Gastroesophageal sphincter (tissue), 4 donors: ENCODE measurements around the gene MRPL58. TPM values are rescaled to one million over a fixed set of nuclear protein-coding genes. Genes with fewer than 3 reads are reported as not detected.

Experiments used
- ATAC-seq: fragments of 150-250 bp; one replicate; pipeline ENCODE4 v1.9.1; 2016; ENCODE audit warnings: mild to moderate bottlenecking, moderate library complexity
- H3K27ac ChIP-seq, 4 donors: fragments of 200-600 bp; sonication (generic) in 3 of 4; 1 replicate in 3 of 4; 2 replicates in 1 of 4; pipeline ENCODE4 v1.5.1; 2016 to 2019
- H3K27me3 ChIP-seq: fragments of 200-600 bp; sonication (generic); one replicate; pipeline ENCODE4 v1.5.1; 2019
- H3K36me3 ChIP-seq, 2 donors: fragments of 200-600 bp; sonication (generic); one replicate each; pipeline ENCODE4 v1.5.1; 2019; ENCODE audit warnings: control low read depth in 1 of 2
- H3K4me1 ChIP-seq, 3 donors: fragments of 200-600 bp; sonication (generic); 1 replicate in 2 of 3; 2 replicates in 1 of 3; pipeline ENCODE4 v1.5.1; 2016 to 2019; ENCODE audit warnings: control low read depth in 2 of 3
- H3K4me3 ChIP-seq, 2 donors: fragments of 200-600 bp; sonication (generic); one replicate each; pipeline ENCODE4 v1.5.1; 2019; ENCODE audit warnings: mild to moderate bottlenecking in 1 of 2, moderate library complexity in 1 of 2
- H3K9me3 ChIP-seq, 3 donors: fragments of 200-600 bp; sonication (generic); one replicate each; pipeline ENCODE4 v1.5.1; 2017 to 2019; ENCODE audit warnings: control low read depth in 2 of 3
- EP300 ChIP-seq: sonication (generic); formaldehyde crosslinking; IDR thresholded peaks from one replicate; pipeline ENCODE4 v1.6.1; 2017; ENCODE audit warnings: antibody characterized with exemption, mild to moderate bottlenecking
- POLR2A ChIP-seq, 2 donors: fragments of 450-650 bp; IDR thresholded peaks; one replicate each; pipeline ENCODE4 v1.6.1; 2017; ENCODE audit warnings: antibody characterized with exemption in 2 of 2, mild to moderate bottlenecking in 2 of 2, moderate library complexity in 1 of 2
- POLR2AphosphoS5 ChIP-seq: sonication (generic); formaldehyde crosslinking; IDR thresholded peaks from one replicate; pipeline ENCODE4 v1.6.1; 2017; ENCODE audit warnings: antibody characterized with exemption
- WGBS, 2 donors: methylation state at CpG; one replicate each; pipeline ENCODE4 v1.1.5; 2018; ENCODE audit warnings: low coverage in 1 of 2; 5-methylcytosine and 5-hydroxymethylcytosine counted together
- total RNA-seq, 4 donors: library from RNA; depleted of rRNA; stranded (reverse); fragments of >200 nt; gene quantifications; one replicate each; pipeline ENCODE4 v1.1.0, GENCODE V29; 2016
- TF ChIP-seq, protein P1 (sequence below), 4 experiments: fragments of 200-600 bp in 2 of 4; fragments of 450-650 bp in 2 of 4; sonication (generic) in 1 of 4; IDR thresholded peaks; one replicate each; pipeline ENCODE4 v1.5.1; 2017 to 2019; ENCODE audit warnings: antibody characterized with exemption in 4 of 4, mild to moderate bottlenecking in 2 of 4, moderate library complexity in 2 of 4

The MRPL58 gene
- total RNA-seq, 4 donors from 2014 or later = 36.6 to 112 (median 50.5) TPM

DNA sequence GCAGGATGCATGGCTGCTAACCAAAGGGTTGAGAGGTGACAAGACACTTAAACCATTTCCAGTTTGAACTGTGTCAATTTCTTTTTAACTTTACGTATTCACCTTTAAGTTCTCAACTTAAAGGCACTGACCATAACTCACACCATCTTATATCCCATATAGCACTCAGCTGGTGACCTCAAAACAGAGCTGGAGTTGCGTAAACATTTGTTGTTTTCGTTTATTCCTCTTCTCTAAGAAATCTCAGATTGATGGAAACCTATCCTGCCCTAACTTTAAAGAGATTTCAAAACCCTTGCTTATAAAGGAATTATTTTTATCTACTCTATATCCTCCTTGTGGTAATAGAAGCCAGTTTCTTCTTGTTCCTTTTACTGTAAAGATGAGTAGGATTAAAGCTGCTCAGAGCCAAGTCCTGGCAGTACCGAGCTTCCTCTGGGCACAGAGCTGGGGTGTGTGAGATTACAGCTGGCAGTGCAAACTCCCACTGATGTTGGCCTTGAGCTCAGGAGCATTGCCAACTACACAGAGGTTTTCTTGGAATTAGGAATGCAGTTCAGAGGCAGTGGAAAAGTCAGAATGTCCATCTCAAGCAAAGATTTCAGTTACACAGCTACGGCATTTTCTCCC is 35.9 kb downstream of the MRPL58 start:
- H3K27ac ChIP-seq = peak overlapping the region; percentile 90 to 100 (median 98)
- WGBS, 2 donors = 14 to 15% methylated on average over 5 of the region's 5 CpGs
- ATAC-seq = no peak

DNA sequence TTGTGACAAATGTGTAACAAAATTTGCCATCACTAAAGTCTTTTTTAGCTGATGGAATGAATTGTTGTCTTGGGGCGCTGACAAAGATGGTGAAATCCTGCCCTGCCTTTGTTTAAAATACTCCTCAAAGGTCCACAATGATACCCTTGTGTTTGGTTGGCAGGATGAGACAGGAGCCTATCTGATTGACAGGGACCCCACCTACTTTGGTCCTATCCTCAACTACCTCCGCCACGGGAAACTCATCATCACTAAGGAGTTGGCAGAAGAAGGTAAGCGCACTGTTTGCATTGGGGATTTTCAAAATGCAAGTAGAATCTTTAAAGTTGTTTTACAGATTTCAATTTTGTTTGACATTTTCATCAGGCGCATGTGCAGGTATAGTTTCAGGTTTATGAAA is 36.6 kb downstream of the MRPL58 start:
- Histone ChIP-seq H3K27ac (peak overlapping the region in 3 of 4 donors; percentile 90 to 100 (median 99)), H3K9me3 (no peaks in the 10 kb centered on the region), H3K27me3 (no peaks in the 10 kb centered on the region), H3K36me3 (peaks cover 0 to 49% of the 10 kb centered on the region in 2 donors), H3K4me3 (no peak overlapping the region), H3K4me1 (peaks cover 0 to 43% (median 21%) of the 10 kb centered on the region in 3 donors)
- WGBS, 2 donors = 73% methylated on average over 5 of the region's 5 CpGs
- TF ChIP-seq EP300 (no peak), POLR2A (IDR thresholded peaks at IDR 0.05) (no peak), POLR2AphosphoS5 (no peak)
- TF ChIP-seq, protein P1, sequence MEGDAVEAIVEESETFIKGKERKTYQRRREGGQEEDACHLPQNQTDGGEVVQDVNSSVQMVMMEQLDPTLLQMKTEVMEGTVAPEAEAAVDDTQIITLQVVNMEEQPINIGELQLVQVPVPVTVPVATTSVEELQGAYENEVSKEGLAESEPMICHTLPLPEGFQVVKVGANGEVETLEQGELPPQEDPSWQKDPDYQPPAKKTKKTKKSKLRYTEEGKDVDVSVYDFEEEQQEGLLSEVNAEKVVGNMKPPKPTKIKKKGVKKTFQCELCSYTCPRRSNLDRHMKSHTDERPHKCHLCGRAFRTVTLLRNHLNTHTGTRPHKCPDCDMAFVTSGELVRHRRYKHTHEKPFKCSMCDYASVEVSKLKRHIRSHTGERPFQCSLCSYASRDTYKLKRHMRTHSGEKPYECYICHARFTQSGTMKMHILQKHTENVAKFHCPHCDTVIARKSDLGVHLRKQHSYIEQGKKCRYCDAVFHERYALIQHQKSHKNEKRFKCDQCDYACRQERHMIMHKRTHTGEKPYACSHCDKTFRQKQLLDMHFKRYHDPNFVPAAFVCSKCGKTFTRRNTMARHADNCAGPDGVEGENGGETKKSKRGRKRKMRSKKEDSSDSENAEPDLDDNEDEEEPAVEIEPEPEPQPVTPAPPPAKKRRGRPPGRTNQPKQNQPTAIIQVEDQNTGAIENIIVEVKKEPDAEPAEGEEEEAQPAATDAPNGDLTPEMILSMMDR (IDR thresholded peaks at IDR 0.05) = no peak
- no peak for ATAC-seq

More for the DNA sequence above, 35.9 kb downstream of the MRPL58 start:
- peak overlapping the region; percentile 61 to 92 for H3K4me3 ChIP-seq
- H3K9me3 ChIP-seq = no peaks in the 10 kb centered on the region
- H3K36me3 ChIP-seq = peaks cover 0 to 42% of the 10 kb centered on the region in 2 donors
- peaks cover 0 to 43% (median 21%) of the 10 kb centered on the region in 3 donors for H3K4me1 ChIP-seq
- TF ChIP-seq POLR2AphosphoS5 (peak; percentile 71), POLR2A (IDR thresholded peaks at IDR 0.05) (no peak)
- no peaks in the 10 kb centered on the region for H3K27me3 ChIP-seq

DNA sequence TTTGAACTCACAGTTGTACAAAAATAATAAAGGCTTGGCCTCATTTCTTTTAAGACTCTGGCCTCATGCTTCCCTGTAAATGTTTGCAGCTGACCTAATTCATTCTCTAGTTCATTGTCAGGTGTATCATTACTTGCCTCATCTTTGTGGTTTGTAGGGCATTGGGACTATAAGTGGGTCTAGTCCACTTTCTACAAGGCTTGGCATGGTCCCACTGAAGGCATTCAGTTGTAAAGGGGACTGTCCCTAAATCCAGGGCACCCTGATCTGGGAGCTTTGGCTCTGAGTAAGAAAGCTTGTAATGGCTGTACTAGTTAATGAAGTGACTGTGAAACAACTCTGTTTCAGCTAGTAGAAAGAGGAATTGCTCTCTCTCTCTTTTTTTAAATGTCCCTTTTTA is 37.2 kb downstream of the MRPL58 start:
- TF ChIP-seq POLR2AphosphoS5 (no peak), EP300 (no peak), POLR2A (IDR thresholded peaks at IDR 0.05) (no peak)
- TF ChIP-seq, protein P1 (IDR thresholded peaks at IDR 0.05) = no peak
- H3K4me1 ChIP-seq = peaks cover 0 to 40% (median 21%) of the 10 kb centered on the region in 3 donors
- H3K4me3 ChIP-seq = no peak overlapping the region
- H3K27ac ChIP-seq = no peak overlapping the region
- H3K9me3 ChIP-seq = no peaks in the 10 kb centered on the region
- ATAC-seq = no peak
- peaks cover 0 to 56% of the 10 kb centered on the region in 2 donors for H3K36me3 ChIP-seq
- H3K27me3 ChIP-seq = no peaks in the 10 kb centered on the region

DNA sequence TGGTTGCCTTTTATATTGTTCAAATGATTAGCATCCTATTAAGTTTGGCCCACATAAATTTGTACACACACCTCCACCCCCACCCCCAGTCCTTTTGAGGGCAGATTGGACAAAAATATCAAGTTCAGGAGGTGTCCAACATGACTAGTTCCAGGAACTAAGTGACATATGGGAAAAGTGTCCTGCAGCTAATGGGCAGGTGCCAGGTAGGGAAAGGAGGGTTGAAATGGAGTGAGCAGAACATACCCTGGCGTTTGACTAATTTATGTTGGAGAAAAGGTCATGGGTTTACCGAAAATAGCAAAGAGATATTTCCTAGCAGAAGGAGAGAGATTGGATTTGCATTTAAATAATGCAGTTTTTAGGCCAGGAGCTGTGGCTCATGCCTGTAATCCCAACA is 39.5 kb downstream of the MRPL58 start:
- Histone ChIP-seq H3K27ac (no peak overlapping the region), H3K4me1 (peaks cover 0 to 24% (median 15%) of the 10 kb centered on the region in 3 donors), H3K9me3 (no peaks in the 10 kb centered on the region), H3K4me3 (no peak overlapping the region), H3K36me3 (peaks cover 0 to 78% of the 10 kb centered on the region in 2 donors), H3K27me3 (no peaks in the 10 kb centered on the region)
- ATAC-seq = no peak
- WGBS, 2 donors = 50 to 62% methylated on average over 2 of the region's 2 CpGs
- TF ChIP-seq POLR2AphosphoS5 = no peak
- no peak for TF ChIP-seq POLR2A (IDR thresholded peaks at IDR 0.05)
- no peak for TF ChIP-seq EP300
- TF ChIP-seq, protein P1 (IDR thresholded peaks at IDR 0.05) = no peak

DNA sequence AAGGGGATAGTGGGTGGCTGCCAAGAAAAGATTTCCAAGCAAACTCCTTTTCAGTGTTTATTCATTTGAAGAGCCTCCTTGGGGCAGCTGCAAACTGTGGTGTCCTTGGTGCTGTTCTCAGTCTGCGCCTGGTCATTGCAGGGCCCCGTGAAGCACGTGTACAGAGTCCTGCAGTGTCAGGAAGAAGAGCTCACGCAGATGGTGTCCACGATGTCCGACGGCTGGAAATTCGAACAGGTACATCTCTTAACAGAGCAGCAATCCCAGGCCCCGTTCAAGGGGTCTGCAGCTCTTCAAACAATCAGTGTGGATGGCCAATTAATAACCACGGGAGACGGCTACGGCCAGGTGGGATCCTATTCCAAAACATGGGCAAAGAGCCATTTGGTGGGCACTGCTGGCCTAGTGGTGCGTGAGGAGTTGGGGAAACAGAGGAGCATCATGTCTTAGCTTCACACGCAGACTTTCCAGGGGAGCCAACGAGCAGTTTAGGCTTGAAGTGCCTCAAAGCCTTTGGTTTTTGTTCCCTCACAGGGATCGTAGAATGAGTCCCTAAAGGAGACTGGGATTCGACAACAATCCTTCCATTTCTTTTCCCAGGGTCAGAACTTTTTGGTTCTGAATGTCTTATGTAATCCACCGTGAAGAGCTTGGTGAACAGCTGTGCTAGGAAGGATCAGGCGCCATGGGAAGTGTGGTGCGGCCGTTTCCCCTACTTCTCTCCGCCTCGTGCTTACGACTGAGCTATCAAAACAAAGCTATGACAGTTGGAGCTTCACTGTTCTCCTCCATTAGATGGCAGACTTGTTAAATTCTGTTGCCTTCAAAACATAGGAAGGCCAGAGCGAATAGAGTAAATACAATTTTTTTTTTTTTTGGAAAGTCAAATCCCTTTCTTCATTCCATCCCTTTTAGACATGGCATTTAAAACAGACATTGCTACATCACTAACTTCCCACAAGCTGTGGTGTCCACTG is 47.2 kb downstream of the MRPL58 start:
- Histone ChIP-seq H3K27ac (peak overlapping the region in 3 of 4 donors; percentile 75 to 81 (median 78)), H3K27me3 (no peaks in the 10 kb centered on the region), H3K36me3 (peaks cover 0 to 77% of the 10 kb centered on the region in 2 donors), H3K4me3 (no peak overlapping the region), H3K9me3 (no peaks in the 10 kb centered on the region), H3K4me1 (peaks cover 0 to 19% (median 7%) of the 10 kb centered on the region in 3 donors)
- TF ChIP-seq EP300 = no peak
- TF ChIP-seq POLR2AphosphoS5 = peak; percentile 34
- TF ChIP-seq POLR2A (IDR thresholded peaks at IDR 0.05) = no peak
- TF ChIP-seq, protein P1 (IDR thresholded peaks at IDR 0.05) = peak in 3 of 4 experiments; percentile 46 to 57 (median 54)
- peak; percentile 87 for ATAC-seq
- 27 to 28% methylated on average over 12 to 14 of the region's 25 CpGs for WGBS, 2 donors
